Keratinocyte (primary cell): ENCODE results near the gene GOLGA6B.
"Not testable (repeated sequence)": the region's sequence is repeated elsewhere in the genome, so short reads cannot be mapped to it uniquely, and the experiment has no call there.

Source experiments
- CTCF ChIP-seq, 3 experiments: IDR thresholded peaks in 1 of 3; conservative IDR thresholded peaks in 1 of 3; optimal IDR thresholded peaks in 1 of 3; 2 replicates in 2 of 3; 3 replicates in 1 of 3; pipeline versions ENCODE3 to v1.5.1; 2011; ENCODE audit warnings: low read length in 3 of 3, mild to moderate bottlenecking in 3 of 3, moderate library complexity in 2 of 3, control low read depth in 1 of 3, inconsistent platforms in 1 of 3; ENCODE audit not compliant: insufficient read depth in 2 of 3; ENCODE audit errors: extremely low read depth in 1 of 3
- EZH2 ChIP-seq: IDR thresholded peaks from one replicate; pipeline ENCODE4 v1.6.1; 2012; ENCODE audit warnings: inconsistent platforms, mild to moderate bottlenecking, low read length, moderate library complexity

GRCh38 chr15:72670656-72671352 is 16.3 kb downstream of the GOLGA6B start:
- peak in 2 of 3 experiments; percentile 42 to 70 for TF ChIP-seq CTCF (optimal IDR thresholded peaks at IDR 0.05 in 1 of 3, IDR thresholded peaks at IDR 0.05 in 1 of 3, conservative IDR thresholded peaks at IDR 0.05 in 1 of 3; ENCODE audit: extremely low read depth in 1 of 3, insufficient read depth in 2 of 3, low read length in 3 of 3)
- not testable (repeated sequence) for TF ChIP-seq EZH2
